Central memory CD8-positive, alpha-beta T cell (primary cell): ENCODE measurements around the gene ACADVL.

Experiments
- ATAC-seq: fragments of 150-1000 bp; cut with Tn5 transposase; replicated peaks from 2 replicates; pipeline ENCODE4 v1.10.0; 2022; ENCODE audit warnings: mild to moderate bottlenecking, moderate FRiP score, moderate number of reproducible peaks; ENCODE audit not compliant: poor library complexity, severe bottlenecking; ENCODE audit errors: extremely low read depth
- DNase-seq, 2 donors: peaks; one replicate each; pipeline ENCODE4 v3.0.0; 2021; ENCODE audit warnings: low spot score in 2 of 2
- H3K27ac Mint-ChIP-seq: one replicate; pipeline ENCODE4 v1.8.0; 2022; ENCODE audit warnings: low read depth, mild to moderate bottlenecking, moderate library complexity, mixed read lengths
- H3K27me3 Mint-ChIP-seq: one replicate; pipeline ENCODE4 v1.8.0; 2022; ENCODE audit warnings: mixed read lengths
- H3K36me3 Mint-ChIP-seq: one replicate; pipeline ENCODE4 v1.8.0; 2022; ENCODE audit warnings: mild to moderate bottlenecking, moderate library complexity, mixed read lengths; ENCODE audit not compliant: insufficient read depth
- H3K4me1 Mint-ChIP-seq: one replicate; pipeline ENCODE4 v1.8.0; 2022; ENCODE audit warnings: mixed read lengths
- H3K4me3 Mint-ChIP-seq: one replicate; pipeline ENCODE4 v1.8.0; 2022; ENCODE audit warnings: mild to moderate bottlenecking, moderate library complexity, mixed read lengths
- H3K9me3 Mint-ChIP-seq: one replicate; pipeline ENCODE4 v1.8.0; 2022; ENCODE audit warnings: mixed read lengths

Gene ACADVL

DNA sequence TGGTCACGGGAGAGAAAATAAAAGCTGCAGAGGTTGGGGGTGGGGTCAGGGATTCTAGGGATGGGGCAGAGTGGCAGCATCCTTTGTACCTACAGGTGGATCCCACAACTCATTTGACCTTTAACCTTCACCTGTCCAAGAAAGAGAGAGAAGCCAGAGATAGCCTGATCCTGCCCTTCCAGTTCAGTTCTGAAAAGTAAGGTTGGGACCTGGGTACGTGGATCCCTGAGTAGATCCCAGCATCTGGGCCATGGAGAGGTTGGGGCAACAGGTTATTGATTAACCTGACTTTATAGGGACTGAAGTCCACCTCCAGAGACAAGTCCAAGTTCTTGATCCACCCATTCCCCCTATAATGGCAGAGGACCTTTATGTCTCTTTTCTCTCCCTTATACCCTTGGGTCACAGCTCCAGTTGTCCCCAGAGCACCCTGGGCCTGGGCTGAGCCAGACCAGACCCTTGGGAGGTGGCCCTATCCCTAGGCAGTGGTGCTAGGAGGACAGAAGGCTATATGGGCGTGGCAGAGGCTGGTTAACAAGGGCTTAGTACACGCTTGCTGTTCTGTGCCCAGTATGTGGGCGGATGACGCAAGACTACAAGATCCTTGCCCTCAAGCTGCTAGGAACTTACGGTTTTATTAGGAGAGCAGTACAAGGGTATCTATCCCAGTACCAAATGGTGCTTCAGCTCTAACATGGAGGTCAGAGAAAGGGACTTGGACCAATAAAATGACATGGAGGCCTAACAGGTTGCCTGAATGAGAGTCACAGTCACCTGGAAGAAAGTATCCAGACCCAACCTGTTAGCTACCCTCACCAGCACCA lies 39.2 kb downstream of the ACADVL start:
- ATAC-seq (no peak), DNase-seq (no peak)
- H3K27ac Mint-ChIP-seq = no peak overlapping the region

GRCh38 chr17:7259555-7259889 lies 39.8 kb downstream of the ACADVL start:
- no peak overlapping the region for H3K27ac Mint-ChIP-seq
- H3K27me3 Mint-ChIP-seq = peaks cover 22% of the 10 kb centered on the region
- H3K4me3 Mint-ChIP-seq = no peak overlapping the region
- ATAC-seq = no peak
- H3K4me1 Mint-ChIP-seq = peaks cover 22% of the 10 kb centered on the region
- H3K9me3 Mint-ChIP-seq = no peaks in the 10 kb centered on the region
- no peak for DNase-seq
- H3K36me3 Mint-ChIP-seq = peaks cover 31% of the 10 kb centered on the region

More for the DNA sequence above, 39.2 kb downstream of the ACADVL start:
- H3K27me3 Mint-ChIP-seq = peaks cover 16% of the 10 kb centered on the region
- peaks cover 34% of the 10 kb centered on the region for H3K36me3 Mint-ChIP-seq
- no peak overlapping the region for H3K4me3 Mint-ChIP-seq
- no peaks in the 10 kb centered on the region for H3K9me3 Mint-ChIP-seq
- peaks cover 19% of the 10 kb centered on the region for H3K4me1 Mint-ChIP-seq

GRCh38 chr17:7260151-7260550 lies 40.4 kb downstream of the ACADVL start:
- ATAC-seq (no peak), DNase-seq (no peak)
- H3K4me3 Mint-ChIP-seq = peak overlapping the region; percentile 18
- no peaks in the 10 kb centered on the region for H3K9me3 Mint-ChIP-seq
- peaks cover 22% of the 10 kb centered on the region for H3K27me3 Mint-ChIP-seq
- H3K27ac Mint-ChIP-seq = no peak overlapping the region
- peaks cover 18% of the 10 kb centered on the region for H3K4me1 Mint-ChIP-seq
- peaks cover 25% of the 10 kb centered on the region for H3K36me3 Mint-ChIP-seq

DNA sequence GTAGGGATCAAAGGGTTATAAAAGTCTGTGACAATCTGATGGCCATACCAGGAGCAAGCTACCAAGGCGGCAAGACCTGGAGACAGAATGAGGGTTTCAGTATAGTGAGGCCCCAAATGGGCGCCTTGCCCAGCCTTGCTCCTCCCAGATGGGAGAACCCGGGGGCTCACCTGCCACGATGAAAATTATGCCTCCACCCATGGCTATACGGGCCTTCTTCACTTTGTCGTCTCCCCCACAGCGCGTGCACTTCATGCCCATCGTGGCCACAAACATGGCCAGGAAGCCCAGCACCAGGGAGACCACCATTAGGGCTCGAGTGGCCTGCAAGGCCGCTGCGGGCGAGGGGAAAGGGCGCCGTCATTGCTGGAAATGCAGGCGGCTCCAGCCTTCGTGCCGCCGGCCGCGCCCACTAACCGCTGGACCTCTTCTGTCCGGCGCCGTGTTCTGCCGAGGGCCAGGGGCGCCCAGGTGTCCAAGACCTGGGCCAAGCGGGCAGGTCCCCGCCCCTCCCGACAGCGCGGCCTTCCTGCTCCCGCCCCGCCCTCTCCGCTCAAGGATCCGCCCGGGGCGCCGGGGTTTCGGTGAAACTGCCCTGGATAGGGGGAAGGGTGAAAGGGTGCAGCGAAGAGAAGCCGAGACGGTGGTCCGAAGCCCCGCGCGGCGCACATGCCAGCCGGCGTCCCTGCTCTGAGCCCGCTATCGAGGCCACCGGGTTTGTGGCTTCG lies 41.1 kb downstream of the ACADVL start:
- no peak for DNase-seq
- peak overlapping the region; percentile 75 for H3K4me3 Mint-ChIP-seq
- ATAC-seq = peak; percentile 41
- H3K27me3 Mint-ChIP-seq = peaks cover 22% of the 10 kb centered on the region
- peaks cover 18% of the 10 kb centered on the region for H3K4me1 Mint-ChIP-seq
- no peak overlapping the region for H3K27ac Mint-ChIP-seq
- peaks cover 21% of the 10 kb centered on the region for H3K36me3 Mint-ChIP-seq
- H3K9me3 Mint-ChIP-seq = no peaks in the 10 kb centered on the region

DNA sequence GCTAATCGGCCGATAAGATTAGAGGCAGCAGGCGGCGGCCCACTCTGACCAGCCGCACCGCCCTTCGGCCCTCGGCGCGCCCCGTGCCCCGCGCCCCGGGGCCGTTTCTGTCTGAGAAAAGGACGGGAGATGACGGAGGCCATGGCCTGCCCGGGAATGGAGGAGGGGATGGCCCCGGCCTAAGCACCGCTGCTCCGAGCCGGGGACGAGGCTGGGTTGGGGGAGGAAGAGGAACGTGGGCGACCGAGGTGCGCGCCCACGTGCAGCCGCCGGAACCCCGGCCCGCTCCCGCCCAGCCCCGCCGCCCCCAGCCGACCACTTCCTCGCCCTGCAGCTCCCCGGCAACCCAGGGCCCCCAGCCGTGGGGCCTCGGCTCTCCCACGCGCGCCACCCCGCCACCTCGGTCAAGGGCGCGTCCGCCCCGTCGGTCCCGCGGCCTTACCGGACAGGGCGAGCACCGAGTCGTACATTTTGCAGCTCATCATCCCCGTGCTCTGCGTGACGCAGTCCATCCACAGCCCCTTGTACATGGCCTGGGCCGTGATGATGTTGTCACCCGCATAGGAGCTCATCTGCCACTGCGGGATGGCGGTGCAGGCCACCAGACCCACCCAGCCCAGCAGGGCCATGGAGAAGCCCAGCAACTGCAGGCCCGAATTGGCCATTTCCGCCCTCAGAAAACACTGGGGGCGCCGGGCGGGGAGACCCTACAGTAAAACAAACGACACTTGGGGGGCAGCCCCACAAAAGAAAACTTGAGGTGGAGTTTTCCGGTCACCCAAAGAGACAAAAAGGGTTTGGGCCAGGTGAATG lies 41.8 kb downstream of the ACADVL start:
- ATAC-seq (peak; percentile 10), DNase-seq (no peak)
- Mint-ChIP-seq H3K4me3 (peak overlapping the region; percentile 75), H3K9me3 (no peaks in the 10 kb centered on the region), H3K27ac (no peak overlapping the region), H3K4me1 (peaks cover 18% of the 10 kb centered on the region), H3K36me3 (peaks cover 16% of the 10 kb centered on the region), H3K27me3 (peaks cover 28% of the 10 kb centered on the region)

DNA sequence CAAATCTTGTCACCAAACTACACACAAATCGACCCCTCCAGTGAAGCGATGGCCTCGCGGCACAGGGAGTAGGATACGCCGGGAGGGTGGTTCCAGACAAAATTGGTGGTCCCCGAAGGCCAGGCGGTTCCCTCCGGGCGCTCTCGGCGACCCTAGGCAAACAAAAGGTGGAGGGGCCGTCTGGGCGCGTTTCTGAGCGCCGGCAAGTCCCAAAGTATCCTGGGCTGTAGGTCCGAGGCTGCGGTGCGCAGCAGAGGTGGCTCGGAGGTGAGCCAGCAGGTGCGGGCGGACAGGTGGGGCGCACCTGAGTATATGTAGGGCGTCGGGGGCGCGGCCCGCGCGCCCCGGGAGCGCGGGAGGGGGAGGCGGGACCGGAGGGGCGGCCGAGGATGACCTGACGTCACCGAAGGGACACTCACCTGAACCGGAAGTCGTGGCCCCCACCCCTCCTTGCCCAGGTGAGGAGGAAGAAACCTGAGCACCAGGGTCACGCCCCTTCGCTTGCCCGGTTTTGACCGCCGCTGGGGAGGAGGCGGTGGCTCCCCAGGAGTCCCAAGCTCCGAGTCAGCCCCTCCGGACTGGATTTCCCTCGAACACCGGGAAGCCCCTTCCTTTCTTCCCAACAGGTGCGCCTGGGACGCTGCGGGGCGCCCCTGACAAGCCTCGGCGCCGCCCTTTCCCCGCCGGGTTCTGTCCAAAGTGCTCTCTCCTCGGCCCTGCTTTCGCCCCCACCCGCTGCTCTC lies 42.6 kb downstream of the ACADVL start, which contains the start of gene CLDN7:
TSS of gene CLDN7 (minus strand) at position 287 of the 743 bp plus-strand sequence. CDS start 435 bp downstream, outside the sequence.
- Mint-ChIP-seq H3K4me3 (peak within 1 kb of the TSS; percentile 77), H3K27ac (peak within 1 kb of the TSS; percentile 86), H3K27me3 (peaks cover 34% of the 10 kb centered on the region), H3K4me1 (peaks cover 18% of the 10 kb centered on the region), H3K36me3 (peaks cover 9% of the 10 kb centered on the region), H3K9me3 (no peaks in the 10 kb centered on the region)
- no peak for ATAC-seq
- no peak for DNase-seq

GRCh38 chr17:7262935-7263800 lies 43.4 kb downstream of the ACADVL start:
- H3K27ac Mint-ChIP-seq = peak overlapping the region; percentile 86
- H3K27me3 Mint-ChIP-seq = peaks cover 34% of the 10 kb centered on the region
- H3K4me3 Mint-ChIP-seq = peak overlapping the region; percentile 77
- ATAC-seq (peak; percentile 22), DNase-seq (no peak)
- no peaks in the 10 kb centered on the region for H3K9me3 Mint-ChIP-seq
- H3K4me1 Mint-ChIP-seq = peaks cover 18% of the 10 kb centered on the region
- peaks cover 7% of the 10 kb centered on the region for H3K36me3 Mint-ChIP-seq

GRCh38 chr17:7263801-7264078 lies 44.0 kb downstream of the ACADVL start:
- DNase-seq (no peak), ATAC-seq (no peak)
- no peak overlapping the region for H3K27ac Mint-ChIP-seq
- no peaks in the 10 kb centered on the region for H3K9me3 Mint-ChIP-seq
- H3K27me3 Mint-ChIP-seq = peaks cover 34% of the 10 kb centered on the region
- peaks cover 18% of the 10 kb centered on the region for H3K4me1 Mint-ChIP-seq
- peak overlapping the region; percentile 77 for H3K4me3 Mint-ChIP-seq
- H3K36me3 Mint-ChIP-seq = peaks cover 7% of the 10 kb centered on the region

DNA sequence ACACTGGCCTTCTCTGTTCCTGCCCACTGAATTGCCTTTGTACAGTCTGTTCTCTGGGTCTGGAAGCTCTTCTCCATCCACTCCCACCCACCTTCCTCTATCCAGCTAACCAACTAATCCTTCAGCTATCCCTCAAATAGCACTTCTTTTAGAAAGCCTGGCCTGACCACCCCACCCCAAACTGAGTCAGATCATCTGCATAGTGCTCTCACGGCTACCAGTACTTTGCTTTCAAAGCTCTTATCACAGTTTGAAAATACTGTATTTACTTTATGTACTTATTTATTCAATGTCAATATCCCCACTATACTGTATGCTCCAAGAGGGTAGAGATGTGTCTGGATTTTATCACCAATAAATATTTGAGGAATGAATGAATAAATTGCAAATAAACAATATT lies 47.0 kb downstream of the ACADVL start:
- Mint-ChIP-seq H3K4me3 (no peak overlapping the region), H3K9me3 (no peaks in the 10 kb centered on the region), H3K36me3 (peaks cover 3% of the 10 kb centered on the region), H3K4me1 (peaks cover 18% of the 10 kb centered on the region), H3K27me3 (peaks cover 44% of the 10 kb centered on the region), H3K27ac (no peak overlapping the region)
- ATAC-seq = no peak
- DNase-seq = no peak
